ENCODE measurements around the gene SSNA1. TPM values are rescaled to one million over a fixed set of nuclear protein-coding genes. Genes with fewer than 3 reads are reported as not detected.
A peak's percentile ranks its signal among the peaks of the same experiment; 100 is the strongest.

The SSNA1 gene
- total RNA-seq, 1 donor from 2014 or later = 40.9 TPM

- Mint-ChIP-seq H3K4me3 (no peak overlapping the region), H3K9me3 (no peaks in the 10 kb centered on the region), H3K4me1 (peaks cover 5% of the 10 kb centered on the region), H3K27me3 (ENCODE audit: low read depth) (peaks cover 86% of the 10 kb centered on the region), H3K27ac (no peak overlapping the region), H3K36me3 (no peaks in the 10 kb centered on the region)
- no peak for DNase-seq (ENCODE audit: low spot score in 2 of 2, unreplicated experiment in 2 of 2)
- TF ChIP-seq CTCF (IDR thresholded peaks at IDR 0.05; ENCODE audit: unreplicated experiment) = no peak
Observed at GRCh38 chr9:137158625-137159024, 29.9 kb upstream of the SSNA1 start.

DNA sequence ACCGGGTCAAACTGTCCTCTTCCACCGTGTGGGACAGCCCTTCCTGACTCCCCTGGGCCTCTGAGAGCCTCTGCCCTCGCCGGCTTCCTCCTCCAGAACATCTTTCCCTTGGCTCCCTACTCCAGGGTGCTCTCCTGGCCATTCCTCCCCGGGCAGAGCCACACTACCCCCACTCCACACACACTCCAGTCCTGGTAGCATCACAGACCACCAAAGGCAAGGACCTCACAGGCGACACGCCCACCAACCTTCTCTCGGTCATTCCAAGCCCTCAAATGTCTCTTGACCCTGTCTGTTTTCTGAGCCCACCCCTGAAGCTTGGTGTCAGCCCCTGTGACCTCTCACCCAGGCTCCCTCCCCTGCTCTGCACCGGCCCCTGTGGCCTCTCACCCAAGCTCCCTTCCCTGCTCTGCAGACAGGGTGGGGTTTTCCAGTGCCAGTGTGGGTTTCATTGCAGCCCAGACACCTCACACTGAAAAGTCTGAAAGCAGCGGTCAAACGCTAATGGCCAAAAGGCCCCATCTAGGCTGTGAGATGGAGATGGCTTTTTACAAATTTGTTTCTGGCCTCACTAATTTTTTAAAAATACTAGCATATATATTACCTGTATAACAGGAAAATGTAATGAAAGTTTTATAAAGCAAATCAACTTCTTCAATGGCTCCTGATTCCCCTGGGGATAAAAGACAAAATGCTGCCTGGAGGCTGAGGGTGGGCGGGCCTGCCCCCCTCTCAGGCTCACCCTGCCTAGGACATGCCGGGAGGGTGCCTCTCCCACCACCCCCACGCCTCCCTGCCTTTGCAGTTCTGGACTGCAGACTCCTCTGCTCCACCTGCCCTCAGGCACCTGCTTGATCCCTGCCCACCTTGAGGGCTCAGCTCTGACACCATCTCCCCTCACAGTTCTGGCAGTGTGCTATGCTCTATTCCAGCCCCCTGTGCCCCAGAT is 29.1 kb upstream of the SSNA1 start:
- peaks cover 5% of the 10 kb centered on the region for H3K4me1 Mint-ChIP-seq
- H3K4me3 Mint-ChIP-seq = no peak overlapping the region
- no peaks in the 10 kb centered on the region for H3K36me3 Mint-ChIP-seq
- no peak overlapping the region for H3K27ac Mint-ChIP-seq
- no peak for TF ChIP-seq CTCF (IDR thresholded peaks at IDR 0.05; ENCODE audit: unreplicated experiment)
- H3K27me3 Mint-ChIP-seq (ENCODE audit: low read depth) = peaks cover 91% of the 10 kb centered on the region
- no peaks in the 10 kb centered on the region for H3K9me3 Mint-ChIP-seq
- DNase-seq (ENCODE audit: low spot score in 2 of 2, unreplicated experiment in 2 of 2) = no peak

DNA sequence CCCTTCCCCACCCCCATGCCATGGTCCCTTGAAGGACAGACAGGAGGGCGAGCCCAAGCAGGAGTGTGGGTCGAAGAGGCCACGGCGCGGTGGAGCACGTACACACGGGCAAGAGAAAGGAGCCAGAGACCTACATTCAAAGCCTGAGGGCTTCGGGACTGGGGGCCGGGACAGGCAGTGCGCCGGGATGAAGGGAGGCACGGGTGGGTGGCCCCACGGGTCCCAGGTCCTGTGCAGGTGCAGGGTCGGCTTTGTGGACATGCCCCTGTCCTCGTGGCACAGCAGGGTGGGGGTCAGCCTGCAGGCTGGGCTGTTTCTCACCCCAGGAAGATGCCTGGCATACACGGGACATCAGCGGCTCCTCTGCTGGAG is 28.4 kb upstream of the SSNA1 start:
- Mint-ChIP-seq H3K36me3 (no peaks in the 10 kb centered on the region), H3K4me1 (peaks cover 5% of the 10 kb centered on the region), H3K27me3 (ENCODE audit: low read depth) (peaks cover 91% of the 10 kb centered on the region), H3K4me3 (no peak overlapping the region), H3K9me3 (no peaks in the 10 kb centered on the region), H3K27ac (no peak overlapping the region)
- DNase-seq (ENCODE audit: low spot score in 2 of 2, unreplicated experiment in 2 of 2) = no peak
- TF ChIP-seq CTCF (IDR thresholded peaks at IDR 0.05; ENCODE audit: unreplicated experiment) = no peak

DNA sequence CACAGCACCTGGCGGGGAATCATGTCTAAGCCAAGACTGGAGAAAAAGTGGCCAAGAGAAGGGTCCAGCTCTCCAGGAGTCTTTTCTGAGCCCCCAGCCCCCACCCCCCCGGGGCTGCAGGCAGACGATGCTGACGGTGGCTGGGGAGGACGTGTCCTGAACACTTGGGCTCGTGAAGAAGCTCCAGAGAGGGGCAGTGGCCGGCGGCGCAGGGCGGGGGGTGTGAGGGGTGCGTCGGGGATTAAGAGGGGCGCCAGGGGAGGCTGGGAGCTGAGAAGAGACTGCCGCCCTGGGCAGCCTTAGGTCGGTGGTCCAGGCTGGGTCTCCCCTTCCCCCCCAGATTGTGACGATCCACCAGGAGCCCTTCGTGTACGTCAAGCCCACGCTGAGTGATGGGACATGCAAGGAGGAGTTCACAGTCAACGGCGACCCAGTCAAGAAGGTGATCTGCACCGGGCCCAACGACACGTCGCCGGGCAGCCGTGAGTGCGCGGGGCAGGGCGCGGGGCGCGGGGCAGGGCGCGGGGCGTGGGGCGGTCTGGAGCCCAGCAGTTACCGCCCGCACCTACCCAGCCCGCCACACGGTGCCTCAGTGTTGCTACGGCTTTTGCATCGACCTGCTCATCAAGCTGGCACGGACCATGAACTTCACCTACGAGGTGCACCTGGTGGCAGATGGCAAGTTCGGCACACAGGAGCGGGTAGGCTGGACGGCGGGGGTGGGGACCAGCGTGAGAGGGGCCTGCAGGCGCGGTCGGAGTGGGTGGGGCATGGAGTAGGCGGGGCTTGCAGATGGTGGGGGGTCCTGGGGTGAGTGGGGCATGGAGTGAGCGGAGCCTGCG is 27.5 kb upstream of the SSNA1 start:
- Mint-ChIP-seq H3K27me3 (ENCODE audit: low read depth) (peaks cover 91% of the 10 kb centered on the region), H3K4me3 (no peak overlapping the region), H3K36me3 (no peaks in the 10 kb centered on the region), H3K27ac (no peak overlapping the region), H3K9me3 (no peaks in the 10 kb centered on the region), H3K4me1 (peaks cover 5% of the 10 kb centered on the region)
- TF ChIP-seq CTCF (IDR thresholded peaks at IDR 0.05; ENCODE audit: unreplicated experiment) = no peak
- DNase-seq (ENCODE audit: low spot score in 2 of 2, unreplicated experiment in 2 of 2) = no peak

GRCh38 chr9:137161558-137162486 is 26.7 kb upstream of the SSNA1 start:
- DNase-seq (ENCODE audit: low spot score in 2 of 2, unreplicated experiment in 2 of 2) = no peak
- Mint-ChIP-seq H3K4me1 (peaks cover 5% of the 10 kb centered on the region), H3K27ac (no peak overlapping the region), H3K36me3 (no peaks in the 10 kb centered on the region), H3K4me3 (peak overlapping the region; percentile 10), H3K27me3 (ENCODE audit: low read depth) (peaks cover 91% of the 10 kb centered on the region), H3K9me3 (no peaks in the 10 kb centered on the region)
- TF ChIP-seq CTCF (IDR thresholded peaks at IDR 0.05; ENCODE audit: unreplicated experiment) = no peak

Measured in mesothelial cell of epicardium (in vitro differentiated cells).